GM12878 (cell line): ENCODE results near the gene EFNB2. TPM values are rescaled to one million over a fixed set of nuclear protein-coding genes. Genes with fewer than 3 reads are reported as not detected.

Source experiments
- CTCF ChIP-seq, 3 experiments: IDR thresholded peaks in 2 of 3; conservative IDR thresholded peaks in 1 of 3; 2 replicates each; pipeline ENCODE4 v1.5.1; 2011; ENCODE audit warnings: low read depth in 3 of 3, low read length in 3 of 3, mild to moderate bottlenecking in 3 of 3, control low read depth in 2 of 3, moderate library complexity in 2 of 3, inconsistent platforms in 1 of 3, mixed read lengths in 1 of 3; ENCODE audit not compliant: control insufficient read depth in 2 of 3, insufficient read depth in 1 of 3; ENCODE audit errors: extremely low read depth in 1 of 3
- CUX1 ChIP-seq: IDR thresholded peaks from 2 replicates; pipeline ENCODE4 v1.6.1; 2012; ENCODE audit warnings: improper control_type of control experiment, low read depth, low read length; ENCODE audit not compliant: insufficient replicate concordance
- E2F4 ChIP-seq: IDR thresholded peaks from 2 replicates; pipeline ENCODE4 v1.6.1; 2012; ENCODE audit warnings: low read depth, low read length, improper control_type of control experiment
- ELK1 ChIP-seq: IDR thresholded peaks from 2 replicates; pipeline ENCODE4 v1.6.1; 2012; ENCODE audit warnings: low read depth, low read length, improper control_type of control experiment
- IRF5 ChIP-seq: fragments of 450-650 bp; IDR thresholded peaks from 2 replicates; pipeline ENCODE4 v1.6.1; 2017; ENCODE audit warnings: borderline replicate concordance
- JUNB ChIP-seq: IDR thresholded peaks from 2 replicates; pipeline ENCODE4 v1.6.1; 2016; ENCODE audit warnings: antibody characterized with exemption, mild to moderate bottlenecking
- NBN ChIP-seq: fragments of 450-650 bp; IDR thresholded peaks from 2 replicates; pipeline ENCODE4 v1.6.1; 2016
- NFXL1 ChIP-seq: fragments of 450-650 bp; IDR thresholded peaks from 2 replicates; pipeline ENCODE4 v1.6.1; 2017; ENCODE audit warnings: antibody characterized with exemption, mild to moderate bottlenecking, borderline replicate concordance
- NR2C2 ChIP-seq: IDR thresholded peaks from 2 replicates; pipeline ENCODE4 v1.6.1; 2011; ENCODE audit warnings: borderline replicate concordance, low read depth; ENCODE audit not compliant: control insufficient read depth, insufficient read length
- POLR2AphosphoS2 ChIP-seq: IDR thresholded peaks from 2 replicates; pipeline ENCODE4 v1.6.1; 2011; ENCODE audit warnings: low read depth, mild to moderate bottlenecking, low read length, improper control_type of control experiment, moderate library complexity
- POU2F2 ChIP-seq: IDR thresholded peaks from 3 replicates; pipeline ENCODE4 v1.6.1; 2011; ENCODE audit warnings: low read depth, mild to moderate bottlenecking, low read length, borderline replicate concordance
- SMC3 ChIP-seq: IDR thresholded peaks from 2 replicates; pipeline ENCODE4 v1.6.1; 2011; ENCODE audit warnings: low read length, improper control_type of control experiment, borderline replicate concordance
- SP1 ChIP-seq: IDR thresholded peaks from one replicate; pipeline ENCODE4 v1.6.1; 2011; ENCODE audit warnings: low read depth, low read length
- TCF3 ChIP-seq: IDR thresholded peaks from 2 replicates; pipeline ENCODE4 v1.6.1; 2012; ENCODE audit warnings: low read depth, mild to moderate bottlenecking, low read length, borderline replicate concordance; ENCODE audit not compliant: insufficient read depth
- ZNF217 ChIP-seq: fragments of 450-650 bp; IDR thresholded peaks from 2 replicates; pipeline ENCODE4 v1.6.1; 2017; ENCODE audit warnings: antibody characterized with exemption, mild to moderate bottlenecking
- ZNF622 ChIP-seq: fragments of 450-650 bp; IDR thresholded peaks from 2 replicates; pipeline ENCODE4 v1.6.1; 2017; ENCODE audit warnings: mild to moderate bottlenecking, inconsistent platforms
- ZZZ3 ChIP-seq: IDR thresholded peaks from 2 replicates; pipeline ENCODE4 v1.6.1; 2011; ENCODE audit warnings: low read depth; ENCODE audit not compliant: control insufficient read depth, insufficient read length
- polyA plus RNA-seq, 11 experiments: library from polyadenylated mRNA; depleted of rRNA in 4 of 11; unstranded in 6 of 11; stranded (reverse) in 5 of 11; fragments of >200 nt; fragmentation: Nextera tagmentation in 4 of 11; fragmentation: Illumina TruSeq in 1 of 11; extraction: Ambion mirVana in 4 of 11; extraction: Trizol in 1 of 11; gene quantifications; 1 replicate in 1 of 11; 2 replicates in 10 of 11; pipeline versions ENCODE4 v1.2.1 to v1.2.3, GENCODE V29; 2011 to 2016; ENCODE audit warnings: inconsistent platforms in 2 of 11, missing spikeins in 2 of 11, low read depth in 1 of 11
- total RNA-seq, 4 experiments: library from RNA; depleted of rRNA in 3 of 4; stranded (reverse); fragments of >200 nt in 3 of 4; fragmentation: Illumina TruSeq in 1 of 4; extraction: Trizol in 1 of 4; gene quantifications; 2 replicates each; pipeline versions ENCODE4 v1.2.1 to v1.2.3, GENCODE V29; 2013 to 2021

Gene EFNB2
- total and polyA plus RNA-seq, 10 of the 15 experiments (the other 5 are each of a cell fraction or from before 2014, with no cell fraction given) = 0.12 to 1.5 (median 0.31) TPM; not detected in 1

- TF ChIP-seq ZZZ3 (no peak), NBN (no peak), NR2C2 (no peak), ELK1 (no peak), POLR2AphosphoS2 (no peak), ZNF622 (no peak), SP1 (peak; percentile 98), CTCF (IDR thresholded peaks at IDR 0.05 in 2 of 3, conservative IDR thresholded peaks at IDR 0.05 in 1 of 3; ENCODE audit: control insufficient read depth in 2 of 3, extremely low read depth in 1 of 3, insufficient read depth in 1 of 3, low read depth in 3 of 3, low read length in 3 of 3) (peak in 2 of 3 experiments; percentile 3 to 25; a peak in 2 of 6 replicates), IRF5 (no peak), POU2F2 (no peak), E2F4 (no peak), ZNF217 (no peak), JUNB (no peak), NFXL1 (no peak), CUX1 (no peak), SMC3 (no peak), TCF3 (0 out of 2 replicates have a peak, but pooled peaks have one; percentile 8)
These were observed at the start of gene EFNB2 (continued) for GRCh38 chr13:106535552-106536243.
